Adipocyte (in vitro differentiated cells): ENCODE measurements around the gene CAMK1D.
"Not testable (repeated sequence)": the region's sequence is repeated elsewhere in the genome, so short reads cannot be mapped to it uniquely, and the experiment has no call there.

Experiments used
- DNase-seq: peaks from one replicate; pipeline ENCODE4 v3.0.0-alpha.2; 2015; ENCODE audit warnings: low read depth
- H3K27me3 ChIP-seq: replicated peaks from 2 replicates; pipeline ENCODE4 v1.7.0; 2013; ENCODE audit warnings: mild to moderate bottlenecking, low read length, moderate library complexity; ENCODE audit not compliant: control insufficient read depth, insufficient read depth
- H3K36me3 ChIP-seq: 2 replicates; pipeline ENCODE4 v1.7.0; 2013; ENCODE audit warnings: low read length, mild to moderate bottlenecking, moderate library complexity; ENCODE audit not compliant: control insufficient read depth, insufficient read depth, severe bottlenecking
- H3K4me1 ChIP-seq: 2 replicates; pipeline ENCODE4 v1.7.0; 2013; ENCODE audit warnings: mild to moderate bottlenecking, low read length, moderate library complexity; ENCODE audit not compliant: control insufficient read depth, insufficient read depth
- H3K4me3 ChIP-seq: 2 replicates; pipeline ENCODE4 v1.7.0; 2013; ENCODE audit warnings: mild to moderate bottlenecking, low read length, moderate library complexity
- H3K9ac ChIP-seq: 2 replicates; pipeline ENCODE4 v1.7.0; 2013; ENCODE audit warnings: mild to moderate bottlenecking, low read length, moderate library complexity
- H3K9me3 ChIP-seq: 2 replicates; pipeline ENCODE4 v1.7.0; 2013; ENCODE audit warnings: mild to moderate bottlenecking, low read length, moderate library complexity; ENCODE audit not compliant: control insufficient read depth

The CAMK1D gene

GRCh38 chr10:12729885-12730284, 380.5 kb downstream of the CAMK1D start:
- no peak overlapping the region for H3K9ac ChIP-seq
- H3K4me3 ChIP-seq: no peak overlapping the region
- no peak for DNase-seq
- H3K9me3 ChIP-seq: no peaks in the 10 kb centered on the region
- peaks cover 22% of the 10 kb centered on the region for H3K4me1 ChIP-seq
- H3K36me3 ChIP-seq: no peaks in the 10 kb centered on the region
- no peaks in the 10 kb centered on the region for H3K27me3 ChIP-seq

- H3K9me3 ChIP-seq: no peaks in the 10 kb centered on the region
- peaks cover 28% of the 10 kb centered on the region for H3K4me1 ChIP-seq
- no peaks in the 10 kb centered on the region for H3K36me3 ChIP-seq
- no peaks in the 10 kb centered on the region for H3K27me3 ChIP-seq
- H3K9ac ChIP-seq: peak overlapping the region; percentile 75
- DNase-seq: no peak
- peak overlapping the region; percentile 77 for H3K4me3 ChIP-seq
These were observed 381.6 kb downstream of the CAMK1D start for GRCh38 chr10:12730809-12731519.

GRCh38 chr10:12733271-12733670, 383.9 kb downstream of the CAMK1D start:
- H3K36me3 ChIP-seq: no peaks in the 10 kb centered on the region
- no peak for DNase-seq
- H3K9me3 ChIP-seq: no peaks in the 10 kb centered on the region
- no peaks in the 10 kb centered on the region for H3K27me3 ChIP-seq
- H3K9ac ChIP-seq: no peak overlapping the region
- peaks cover 30% of the 10 kb centered on the region for H3K4me1 ChIP-seq
- H3K4me3 ChIP-seq: no peak overlapping the region

GRCh38 chr10:12735843-12736462, 386.6 kb downstream of the CAMK1D start:
- Histone ChIP-seq H3K4me1 (peaks cover 20% of the 10 kb centered on the region), H3K9me3 (no peaks in the 10 kb centered on the region), H3K27me3 (no peaks in the 10 kb centered on the region), H3K4me3 (no peak overlapping the region), H3K36me3 (no peaks in the 10 kb centered on the region), H3K9ac (no peak overlapping the region)
- no peak for DNase-seq

- H3K4me3 ChIP-seq: no peak overlapping the region
- H3K9ac ChIP-seq: no peak overlapping the region
- H3K36me3 ChIP-seq: no peaks in the 10 kb centered on the region
- H3K9me3 ChIP-seq: no peaks in the 10 kb centered on the region
- H3K4me1 ChIP-seq: peaks cover 8% of the 10 kb centered on the region
- DNase-seq: no peak
- H3K27me3 ChIP-seq: no peaks in the 10 kb centered on the region
These were observed 391.5 kb downstream of the CAMK1D start for GRCh38 chr10:12740813-12741212.

- no peak overlapping the region for H3K9ac ChIP-seq
- no peak for DNase-seq
- no peaks in the 10 kb centered on the region for H3K27me3 ChIP-seq
- H3K4me3 ChIP-seq: no peak overlapping the region
- H3K36me3 ChIP-seq: no peaks in the 10 kb centered on the region
- peaks cover 2% of the 10 kb centered on the region for H3K4me1 ChIP-seq
- H3K9me3 ChIP-seq: no peaks in the 10 kb centered on the region
These were observed 392.0 kb downstream of the CAMK1D start for GRCh38 chr10:12741360-12741804.

- Histone ChIP-seq H3K9ac (no peak overlapping the region), H3K36me3 (no peaks in the 10 kb centered on the region), H3K4me3 (no peak overlapping the region), H3K4me1 (no peaks in the 10 kb centered on the region), H3K9me3 (no peaks in the 10 kb centered on the region), H3K27me3 (no peaks in the 10 kb centered on the region)
- no peak for DNase-seq
These were observed 393.4 kb downstream of the CAMK1D start for GRCh38 chr10:12742771-12743170.

- H3K4me1 ChIP-seq, H3K9me3 ChIP-seq, H3K4me3 ChIP-seq, H3K27me3 ChIP-seq, H3K36me3 ChIP-seq, H3K9ac ChIP-seq, DNase-seq: not testable (repeated sequence)
These were observed 394.1 kb downstream of the CAMK1D start for GRCh38 chr10:12743466-12743865.

GRCh38 chr10:12743941-12744340, 394.6 kb downstream of the CAMK1D start:
- no peak for DNase-seq

GRCh38 chr10:12748186-12748585, 398.8 kb downstream of the CAMK1D start:
- peak; percentile 24 for DNase-seq
- Histone ChIP-seq H3K9ac (no peak overlapping the region), H3K4me3 (no peak overlapping the region), H3K36me3 (no peaks in the 10 kb centered on the region), H3K9me3 (no peaks in the 10 kb centered on the region), H3K4me1 (no peaks in the 10 kb centered on the region), H3K27me3 (no peaks in the 10 kb centered on the region)

More at GRCh38 chr10:12743941-12744340, 394.6 kb downstream of the CAMK1D start:
- H3K27me3 ChIP-seq: no peaks in the 10 kb centered on the region
- no peaks in the 10 kb centered on the region for H3K9me3 ChIP-seq
- no peak overlapping the region for H3K9ac ChIP-seq
- no peaks in the 10 kb centered on the region for H3K36me3 ChIP-seq
- no peaks in the 10 kb centered on the region for H3K4me1 ChIP-seq
- H3K4me3 ChIP-seq: no peak overlapping the region

GRCh38 chr10:12749760-12750478, 400.6 kb downstream of the CAMK1D start:
- DNase-seq: no peak
- H3K36me3 ChIP-seq: no peaks in the 10 kb centered on the region

More at GRCh38 chr10:12749760-12750478, 400.6 kb downstream of the CAMK1D start:
- no peaks in the 10 kb centered on the region for H3K4me1 ChIP-seq
- H3K27me3 ChIP-seq: no peaks in the 10 kb centered on the region
- H3K9me3 ChIP-seq: no peaks in the 10 kb centered on the region
- H3K4me3 ChIP-seq: no peak overlapping the region
- no peak overlapping the region for H3K9ac ChIP-seq
